ENCODE results near the gene NRP1.

The NRP1 gene

DNA sequence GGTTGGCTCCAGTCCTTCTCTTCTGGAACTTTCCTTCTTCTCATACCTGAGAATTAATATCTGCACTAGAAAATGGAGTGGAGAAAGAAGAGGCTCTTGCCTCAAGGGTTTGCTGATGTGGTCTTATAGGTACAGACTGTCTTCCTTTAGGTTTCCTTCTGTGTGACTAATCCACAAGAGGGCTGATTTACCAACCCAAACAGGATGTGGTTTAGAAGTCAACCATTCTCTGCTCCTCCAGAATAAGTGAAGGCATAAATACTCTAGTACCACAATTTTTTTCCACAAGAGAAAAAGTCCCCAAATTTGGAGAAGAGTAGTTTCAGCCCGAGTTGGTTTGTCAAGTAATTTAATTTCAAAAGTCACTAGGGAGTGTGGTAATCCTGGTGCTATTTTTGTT, 85.8 kb downstream of the NRP1 start:
- peaks cover 0 to 4% of the 10 kb centered on the region in 2 experiments for H3K4me1 ChIP-seq (ENCODE audit: control insufficient read depth in 1 of 2, insufficient read depth in 1 of 2, low read depth in 1 of 2, low read length in 1 of 2)
- H3K27ac ChIP-seq, result no peak overlapping the region
- H3K36me3 ChIP-seq, result no peaks in the 10 kb centered on the region
- TF ChIP-seq, protein P1, sequence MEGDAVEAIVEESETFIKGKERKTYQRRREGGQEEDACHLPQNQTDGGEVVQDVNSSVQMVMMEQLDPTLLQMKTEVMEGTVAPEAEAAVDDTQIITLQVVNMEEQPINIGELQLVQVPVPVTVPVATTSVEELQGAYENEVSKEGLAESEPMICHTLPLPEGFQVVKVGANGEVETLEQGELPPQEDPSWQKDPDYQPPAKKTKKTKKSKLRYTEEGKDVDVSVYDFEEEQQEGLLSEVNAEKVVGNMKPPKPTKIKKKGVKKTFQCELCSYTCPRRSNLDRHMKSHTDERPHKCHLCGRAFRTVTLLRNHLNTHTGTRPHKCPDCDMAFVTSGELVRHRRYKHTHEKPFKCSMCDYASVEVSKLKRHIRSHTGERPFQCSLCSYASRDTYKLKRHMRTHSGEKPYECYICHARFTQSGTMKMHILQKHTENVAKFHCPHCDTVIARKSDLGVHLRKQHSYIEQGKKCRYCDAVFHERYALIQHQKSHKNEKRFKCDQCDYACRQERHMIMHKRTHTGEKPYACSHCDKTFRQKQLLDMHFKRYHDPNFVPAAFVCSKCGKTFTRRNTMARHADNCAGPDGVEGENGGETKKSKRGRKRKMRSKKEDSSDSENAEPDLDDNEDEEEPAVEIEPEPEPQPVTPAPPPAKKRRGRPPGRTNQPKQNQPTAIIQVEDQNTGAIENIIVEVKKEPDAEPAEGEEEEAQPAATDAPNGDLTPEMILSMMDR (IDR thresholded peaks at IDR 0.05), result no peak
- no peak overlapping the region for H3K4me3 ChIP-seq (ENCODE audit: low read depth in 1 of 2, low read length in 1 of 2)
- H3K9me3 ChIP-seq, result no peaks in the 10 kb centered on the region
- H3K27me3 ChIP-seq, result no peaks in the 10 kb centered on the region

DNA sequence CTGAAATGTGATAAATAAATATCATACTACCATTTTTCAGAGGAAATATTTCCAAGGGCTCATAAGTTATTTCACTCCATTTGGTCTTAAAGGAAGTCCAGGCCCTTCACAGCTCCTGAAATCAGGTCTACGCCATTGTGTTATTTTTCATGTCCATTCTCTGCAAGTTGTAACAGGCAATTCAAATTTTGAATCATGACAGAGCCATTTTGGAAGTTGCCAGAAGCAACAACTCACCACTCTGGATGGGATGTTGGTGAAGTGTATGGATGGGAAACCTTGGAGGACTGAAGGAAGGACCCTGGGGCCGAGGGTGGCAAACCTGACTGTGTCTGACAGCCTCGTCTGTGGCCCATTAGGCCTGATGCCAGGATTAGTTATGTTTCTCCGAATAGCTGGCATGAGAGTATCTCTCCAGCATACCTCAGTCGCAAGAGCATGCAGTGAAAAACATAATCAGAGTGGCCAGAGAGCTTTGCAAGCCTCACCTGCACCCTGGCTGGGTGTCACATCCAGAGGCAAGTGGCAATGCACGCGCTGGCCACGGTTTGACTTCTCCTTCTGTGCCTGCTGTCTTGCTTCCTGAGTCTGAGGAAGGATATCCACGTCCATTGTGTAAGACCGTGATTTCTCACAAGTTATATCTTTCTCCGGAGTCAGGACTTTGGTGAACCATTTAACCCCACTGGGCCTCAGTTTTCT, 87.1 kb downstream of the NRP1 start:
- H3K4me3 ChIP-seq (ENCODE audit: low read depth in 1 of 2, low read length in 1 of 2), result no peak overlapping the region
- no peaks in the 10 kb centered on the region for H3K27me3 ChIP-seq
- peaks cover 0 to 4% of the 10 kb centered on the region in 2 experiments for H3K4me1 ChIP-seq (ENCODE audit: control insufficient read depth in 1 of 2, insufficient read depth in 1 of 2, low read depth in 1 of 2, low read length in 1 of 2)
- H3K9me3 ChIP-seq, result no peaks in the 10 kb centered on the region
- TF ChIP-seq, protein P1 (IDR thresholded peaks at IDR 0.05), result no peak
- no peaks in the 10 kb centered on the region for H3K36me3 ChIP-seq
- H3K27ac ChIP-seq, result no peak overlapping the region

DNA sequence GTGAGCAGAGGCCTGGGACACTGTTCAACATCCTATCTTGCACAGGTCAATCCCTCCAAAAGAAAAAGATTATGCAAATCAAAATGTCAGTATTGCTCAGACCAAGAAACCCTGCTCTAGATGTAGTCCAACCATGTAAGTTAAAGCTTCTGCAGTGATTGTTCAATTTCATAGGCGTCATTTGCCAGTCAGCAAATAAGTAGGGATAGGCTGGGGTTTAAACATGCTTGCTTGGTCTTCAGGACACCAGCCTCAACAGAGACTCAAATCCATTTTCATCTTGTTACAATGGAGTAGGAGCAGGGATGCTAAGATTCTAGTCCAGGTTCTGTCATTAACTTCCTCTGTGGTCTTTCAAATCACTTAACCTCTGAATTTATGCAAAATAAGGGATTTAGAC, 89.1 kb downstream of the NRP1 start:
- Histone ChIP-seq H3K27me3 (no peaks in the 10 kb centered on the region), H3K4me1 (ENCODE audit: control insufficient read depth in 1 of 2, insufficient read depth in 1 of 2, low read depth in 1 of 2, low read length in 1 of 2) (peaks cover 0 to 4% of the 10 kb centered on the region in 2 experiments), H3K4me3 (ENCODE audit: low read depth in 1 of 2, low read length in 1 of 2) (no peak overlapping the region), H3K36me3 (no peaks in the 10 kb centered on the region), H3K9me3 (no peaks in the 10 kb centered on the region), H3K27ac (no peak overlapping the region)
- TF ChIP-seq, protein P1 (IDR thresholded peaks at IDR 0.05), result no peak

DNA sequence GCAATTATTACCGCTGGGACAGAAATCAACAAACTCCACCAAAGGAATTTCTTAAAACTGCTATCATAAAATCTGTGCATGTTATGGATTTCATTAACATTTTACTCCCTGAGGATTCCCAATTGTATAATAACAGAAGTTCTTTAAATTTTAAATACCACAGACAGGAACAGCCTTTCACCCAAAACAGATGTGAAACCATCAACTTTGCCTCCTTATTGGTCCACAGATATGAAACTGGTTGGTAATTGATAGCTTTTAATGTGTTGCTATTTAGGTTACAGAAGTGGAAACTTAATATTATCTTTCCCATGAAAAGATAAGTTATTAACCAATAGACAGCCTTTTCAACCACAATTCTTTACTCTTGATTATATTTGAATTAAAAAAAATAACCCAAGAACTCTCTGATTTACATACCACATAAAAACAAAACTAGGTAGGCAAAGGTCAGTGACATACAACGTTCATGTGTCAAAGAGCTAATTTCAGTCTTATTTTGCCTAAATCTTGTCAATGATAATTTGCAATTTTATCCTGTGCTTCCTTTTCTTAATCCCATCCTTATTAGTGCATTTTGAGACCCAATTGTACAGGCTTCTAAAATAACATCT, 90.0 kb downstream of the NRP1 start:
- Histone ChIP-seq H3K27me3 (no peaks in the 10 kb centered on the region), H3K4me1 (ENCODE audit: control insufficient read depth in 1 of 2, insufficient read depth in 1 of 2, low read depth in 1 of 2, low read length in 1 of 2) (peaks cover 0 to 4% of the 10 kb centered on the region in 2 experiments), H3K4me3 (ENCODE audit: low read depth in 1 of 2, low read length in 1 of 2) (no peak overlapping the region), H3K36me3 (no peaks in the 10 kb centered on the region), H3K27ac (no peak overlapping the region), H3K9me3 (no peaks in the 10 kb centered on the region)
- TF ChIP-seq, protein P1 (IDR thresholded peaks at IDR 0.05), result no peak

DNA sequence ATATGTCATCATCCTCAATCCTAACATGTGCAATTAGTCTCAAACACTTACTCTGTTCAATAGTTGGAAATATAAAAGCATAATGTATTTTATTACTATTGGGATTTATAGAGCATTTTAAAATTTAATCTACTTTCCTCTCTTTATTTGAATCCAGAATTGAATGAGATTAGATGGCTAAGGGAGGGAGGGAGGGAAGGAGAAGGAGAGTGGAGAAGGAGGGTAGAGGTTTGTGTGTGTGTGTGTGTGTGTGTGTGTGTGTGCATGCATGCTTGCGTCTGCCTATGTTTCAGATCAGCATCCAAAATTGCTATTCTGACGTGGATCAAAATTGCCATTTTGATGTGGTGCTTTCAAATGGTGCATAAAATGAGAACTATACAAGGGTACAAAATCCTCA, 90.8 kb downstream of the NRP1 start:
- H3K4me1 ChIP-seq (ENCODE audit: control insufficient read depth in 1 of 2, insufficient read depth in 1 of 2, low read depth in 1 of 2, low read length in 1 of 2), result peaks cover 0 to 3% of the 10 kb centered on the region in 2 experiments
- H3K9me3 ChIP-seq, result no peaks in the 10 kb centered on the region
- no peak overlapping the region for H3K27ac ChIP-seq
- no peak overlapping the region for H3K4me3 ChIP-seq (ENCODE audit: low read depth in 1 of 2, low read length in 1 of 2)
- no peaks in the 10 kb centered on the region for H3K27me3 ChIP-seq
- TF ChIP-seq, protein P1 (IDR thresholded peaks at IDR 0.05), result no peak
- no peaks in the 10 kb centered on the region for H3K36me3 ChIP-seq

Measured in neutrophil (primary cell).